OCI-LY3 (cell line): ENCODE results near the gene FAM25A.

Experiments
- CTCF ChIP-seq: fragments of 200-600, 300-600 bp; sonication (generic); IDR thresholded peaks from 2 replicates; pipeline ENCODE4 v1.5.1; 2014; ENCODE audit warnings: antibody characterized with exemption, low read length, low read depth
- EZH2phosphoT487 ChIP-seq: fragments of 200-600 bp; shearing (Covaris generic); IDR thresholded peaks from 2 replicates; pipeline ENCODE4 v1.6.1; 2018; ENCODE audit warnings: antibody characterized with exemption, mixed run types, low read depth

- TF ChIP-seq CTCF (no peak), EZH2phosphoT487 (no peak)
Measured at GRCh38 chr10:87060280-87060928, 40.3 kb downstream of the FAM25A start.
